IMR-90 (cell line): ENCODE data around the gene EIF4G3. TPM values are rescaled to one million over a fixed set of nuclear protein-coding genes. Genes with fewer than 3 reads are reported as not detected.
A peak's percentile ranks its signal among the peaks of the same experiment; 100 is the strongest.

Experiments used
- ATAC-seq: fragments of 200-7000 bp; cut with Tn5 transposase; 2 replicates; pipeline ENCODE4 v1.9.1; 2020; ENCODE audit warnings: low read depth, mild to moderate bottlenecking, moderate library complexity
- BruUV-seq: library from RNA; stranded (reverse); fragments of 400-500 nt; replicated peaks from 2 replicates; lab custom pipeline; 2021; lab: Mats Ljungman, UMichigan
- CTCF ChIA-PET: fragments of 300-600 bp; formaldehyde crosslinking; extraction: SDS; loops from one replicate; lab custom pipeline; 2021; ENCODE audit warnings: antibody characterized with exemption; lab: Yijun Ruan, JAX
- POLR2A ChIA-PET: fragments of 300-600 bp; sonication (Branson Sonifier 250); formaldehyde crosslinking; loops from one replicate; lab custom pipeline; 2022; ENCODE audit warnings: antibody characterized with exemption; ENCODE audit not compliant: unreplicated experiment; lab: Charles Lee
- DNase-seq: peaks from one replicate; pipeline ENCODE4 v3.0.0; 2013
- H2AFZ ChIP-seq: replicated peaks from 2 replicates; pipeline ENCODE3; 2013; ENCODE audit warnings: low read length, mild to moderate bottlenecking; ENCODE audit not compliant: poor library complexity
- H2AK5ac ChIP-seq: 2 replicates; pipeline ENCODE4 v1.6.1; 2013; ENCODE audit warnings: low read depth, low read length, inconsistent platforms
- H2AK9ac ChIP-seq: replicated peaks from 2 replicates; pipeline ENCODE3; 2013; ENCODE audit warnings: mild to moderate bottlenecking, low read depth, low read length, moderate library complexity; ENCODE audit not compliant: poor library complexity
- H2BK120ac ChIP-seq: 2 replicates; pipeline ENCODE4 v1.6.1; 2013; ENCODE audit warnings: low read depth, low read length, inconsistent platforms
- H2BK15ac ChIP-seq: 3 replicates; pipeline ENCODE4 v1.6.1; 2013; ENCODE audit warnings: low read depth, low read length, inconsistent platforms
- H2BK20ac ChIP-seq: 2 replicates; pipeline ENCODE4 v1.6.1; 2013; ENCODE audit warnings: low read depth, mild to moderate bottlenecking, inconsistent platforms, low read length, moderate library complexity
- H2BK5ac ChIP-seq: 2 replicates; pipeline ENCODE4 v1.6.1; 2013; ENCODE audit warnings: mild to moderate bottlenecking, low read depth, low read length, inconsistent platforms; ENCODE audit not compliant: poor library complexity, severe bottlenecking
- H3K14ac ChIP-seq: replicated peaks from 2 replicates; pipeline ENCODE4 v1.6.1; 2013; ENCODE audit warnings: low read depth, low read length, inconsistent platforms
- H3K18ac ChIP-seq: 2 replicates; pipeline ENCODE4 v1.6.1; 2013; ENCODE audit warnings: low read depth, low read length, control low read depth
- H3K23ac ChIP-seq: 2 replicates; pipeline ENCODE4 v1.6.1; 2013; ENCODE audit warnings: low read depth, low read length, inconsistent platforms
- H3K27ac ChIP-seq: 2 replicates; pipeline ENCODE4 v1.5.1; 2013; ENCODE audit warnings: mild to moderate bottlenecking, control low read depth, low read length; ENCODE audit not compliant: insufficient read depth
- H3K27me3 ChIP-seq: 2 replicates; pipeline ENCODE4 v1.6.1; 2013; ENCODE audit warnings: low read length; ENCODE audit not compliant: control insufficient read depth, insufficient read depth
- H3K36me3 ChIP-seq: 2 replicates; pipeline ENCODE4 v1.6.1; 2013; ENCODE audit warnings: low read length, mixed read lengths; ENCODE audit not compliant: control insufficient read depth, insufficient read depth
- H3K4ac ChIP-seq: 2 replicates; pipeline ENCODE4 v1.6.1; 2013; ENCODE audit warnings: low read depth, low read length, inconsistent platforms
- H3K4me1 ChIP-seq: 2 replicates; pipeline ENCODE4 v1.6.1; 2013; ENCODE audit warnings: low read length, mixed read lengths; ENCODE audit not compliant: control insufficient read depth, insufficient read depth
- H3K4me2 ChIP-seq: 2 replicates; pipeline ENCODE4 v1.6.1; 2013; ENCODE audit warnings: low read depth, mild to moderate bottlenecking, control low read depth, low read length, moderate library complexity
- H3K4me3 ChIP-seq: 2 replicates; pipeline ENCODE4 v1.5.1; 2013; ENCODE audit warnings: low read depth, mild to moderate bottlenecking, control low read depth, low read length, moderate library complexity; ENCODE audit not compliant: insufficient read depth
- H3K56ac ChIP-seq: 2 replicates; pipeline ENCODE4 v1.6.1; 2013; ENCODE audit warnings: low read length, inconsistent platforms; ENCODE audit not compliant: insufficient read depth; ENCODE audit errors: extremely low read depth
- H3K79me1 ChIP-seq, 2 experiments: 2 replicates each; pipeline ENCODE4 v1.6.1; 2013; ENCODE audit warnings: low read length in 2 of 2, inconsistent platforms in 1 of 2, low read depth in 1 of 2
- H3K9ac ChIP-seq: 2 replicates; pipeline ENCODE4 v1.6.1; 2013; ENCODE audit warnings: low read depth, low read length, control low read depth
- H3K9me1 ChIP-seq: 2 replicates; pipeline ENCODE4 v1.6.1; 2013; ENCODE audit warnings: low read length, inconsistent platforms; ENCODE audit not compliant: insufficient read depth
- H3K9me3 ChIP-seq: 2 replicates; pipeline ENCODE4 v1.6.1; 2013; ENCODE audit warnings: low read length; ENCODE audit not compliant: control insufficient read depth, insufficient read depth
- H4K20me1 ChIP-seq: 2 replicates; pipeline ENCODE4 v1.6.1; 2013; ENCODE audit warnings: low read length, inconsistent platforms; ENCODE audit not compliant: insufficient read depth
- H4K5ac ChIP-seq: 2 replicates; pipeline ENCODE4 v1.6.1; 2013; ENCODE audit warnings: mild to moderate bottlenecking, low read depth, low read length, control low read depth
- H4K8ac ChIP-seq, 2 experiments: 2 replicates each; pipeline ENCODE4 v1.6.1; 2013; ENCODE audit warnings: low read depth in 2 of 2, low read length in 2 of 2, control low read depth in 1 of 2, inconsistent platforms in 1 of 2
- H4K91ac ChIP-seq: 2 replicates; pipeline ENCODE4 v1.6.1; 2013; ENCODE audit warnings: low read depth, low read length, inconsistent platforms; ENCODE audit not compliant: insufficient read depth
- BHLHE40 ChIP-seq: fragments of 150-350 bp; IDR thresholded peaks from 2 replicates; pipeline ENCODE4 v1.6.1; 2016; ENCODE audit warnings: mild to moderate bottlenecking, low read depth, low read length
- CEBPB ChIP-seq: IDR thresholded peaks from 2 replicates; pipeline ENCODE4 v1.6.1; 2012; ENCODE audit warnings: low read depth, low read length, improper control_type of control experiment
- CHD1 ChIP-seq: IDR thresholded peaks from 2 replicates; pipeline ENCODE4 v1.6.1; 2012; ENCODE audit warnings: low read depth, low read length, improper control_type of control experiment
- CTCF ChIP-seq: conservative IDR thresholded peaks from 2 replicates; pipeline ENCODE4 v1.5.1; 2012; ENCODE audit warnings: mild to moderate bottlenecking, low read depth, low read length, improper control_type of control experiment
- ELK1 ChIP-seq: fragments of 150-350 bp; IDR thresholded peaks from 2 replicates; pipeline ENCODE4 v1.6.1; 2016; ENCODE audit warnings: low read depth, mild to moderate bottlenecking, low read length, moderate library complexity, borderline replicate concordance
- FOS ChIP-seq: fragments of 150-350 bp; IDR thresholded peaks from 2 replicates; pipeline ENCODE4 v1.6.1; 2016; ENCODE audit warnings: low read depth, low read length
- MAFK ChIP-seq: IDR thresholded peaks from 2 replicates; pipeline ENCODE4 v1.6.1; 2012; ENCODE audit warnings: low read depth, low read length, improper control_type of control experiment
- MAZ ChIP-seq: IDR thresholded peaks from 2 replicates; pipeline ENCODE4 v1.6.1; 2012; ENCODE audit warnings: low read depth, mild to moderate bottlenecking, low read length, improper control_type of control experiment, moderate library complexity, borderline replicate concordance
- MXI1 ChIP-seq: IDR thresholded peaks from 2 replicates; pipeline ENCODE4 v1.6.1; 2012; ENCODE audit warnings: low read depth, mild to moderate bottlenecking, low read length, moderate library complexity, borderline replicate concordance
- NFE2L2 ChIP-seq: fragments of 150-350 bp; IDR thresholded peaks from 2 replicates; pipeline ENCODE4 v1.6.1; 2016; ENCODE audit warnings: low read depth, mild to moderate bottlenecking, low read length
- POLR2A ChIP-seq: IDR thresholded peaks from 2 replicates; pipeline ENCODE4 v1.6.1; 2012; ENCODE audit warnings: mild to moderate bottlenecking, low read depth, low read length
- RAD21 ChIP-seq: IDR thresholded peaks from 2 replicates; pipeline ENCODE4 v1.6.1; 2012; ENCODE audit warnings: low read length, improper control_type of control experiment
- RCOR1 ChIP-seq: IDR thresholded peaks from 2 replicates; pipeline ENCODE4 v1.6.1; 2012; ENCODE audit warnings: mild to moderate bottlenecking, low read length, improper control_type of control experiment; ENCODE audit not compliant: insufficient replicate concordance
- RFX5 ChIP-seq: IDR thresholded peaks from 2 replicates; pipeline ENCODE4 v1.8.0; 2012; ENCODE audit warnings: low read depth, mild to moderate bottlenecking, low read length, moderate library complexity
- SMC3 ChIP-seq: fragments of 150-350 bp; IDR thresholded peaks from 2 replicates; pipeline ENCODE4 v1.6.1; 2016; ENCODE audit warnings: low read depth, mild to moderate bottlenecking, antibody characterized with exemption, low read length, moderate library complexity
- USF2 ChIP-seq: fragments of 150-350 bp; IDR thresholded peaks from 2 replicates; pipeline ENCODE4 v1.6.1; 2017; ENCODE audit warnings: mild to moderate bottlenecking, antibody characterized with exemption, low read length, low read depth
- WGBS, 2 experiments: methylation state at CpG; one replicate each; pipeline versions ENCODE4 v1.1.5 to v1.1.7; 2013; ENCODE audit warnings: missing lambda C conversion rate in 2 of 2; ENCODE audit not compliant: insufficient read length in 1 of 2; ENCODE audit errors: extremely low coverage in 2 of 2; 5-methylcytosine and 5-hydroxymethylcytosine counted together
- dilution Hi-C: fragments of 300-500 bp; cut with HindIII; formaldehyde crosslinking; loops from one replicate; pipeline ENCODE4 v1.14.3; 2018; ENCODE audit warnings: low sequenced_read_pairs; ENCODE audit not compliant: unreplicated experiment
- in situ Hi-C: fragments of 300-500 bp; cut with MboI; formaldehyde crosslinking; loops from 3 replicates; pipeline ENCODE4 v1.14.3; 2019; ENCODE audit warnings: low sequenced_read_pairs, inconsistent platforms, mixed read lengths
- intact Hi-C: fragments of 100-400 bp; cut with micrococcal nuclease; formaldehyde crosslinking; loops from 2 replicates; pipeline ENCODE4 v1.10.0; 2022
- polyA plus RNA-seq, 3 experiments: library from polyadenylated mRNA; depleted of rRNA; stranded (reverse); fragments of >200 nt; gene quantifications; 2 replicates each; pipeline ENCODE4 v1.2.3, GENCODE V29; 2012; ENCODE audit warnings: low replicate concordance in 1 of 3
- total RNA-seq: library from RNA; depleted of rRNA; stranded (reverse); fragments of >200 nt; gene quantifications from 2 replicates; pipeline ENCODE4 v1.2.3, GENCODE V29; 2012

Gene EIF4G3
- total and polyA plus RNA-seq, 2 of the 4 experiments (the other 2 are of a cell fraction): 25.8 to 49.2 TPM

GRCh38 chr1:21020151-21020550, 156.5 kb downstream of the EIF4G3 start:
- H4K20me1 ChIP-seq: peaks cover 31% of the 10 kb centered on the region
- H3K4me3 ChIP-seq: no peak overlapping the region
- peaks cover 4% of the 10 kb centered on the region for H3K9me1 ChIP-seq
- intact Hi-C loops: no loop called here
- no peak overlapping the region for H3K56ac ChIP-seq
- dilution Hi-C loops: no loop called here
- no peaks in the 10 kb centered on the region; the same call in 1 of the 2 replicates for H3K36me3 ChIP-seq
- ChIA-PET CTCF (interaction anchor here (0.6 kb wide), 1 partner anchor 40 kb away, joined by 4 read pairs; no protein-coding TSS in a partner anchor), POLR2A (no interaction called here)
- no peak overlapping the region for H3K4me2 ChIP-seq
- TF ChIP-seq MAZ (no peak), USF2 (no peak), SMC3 (no peak), RFX5 (no peak), MAFK (no peak), RCOR1 (no peak), NFE2L2 (no peak), MXI1 (no peak), POLR2A (no peak), BHLHE40 (no peak), ELK1 (no peak), CTCF (no peak), RAD21 (no peak), FOS (no peak), CEBPB (no peak), CHD1 (no peak)
- no peak overlapping the region for H3K14ac ChIP-seq
- no peak overlapping the region for H2BK15ac ChIP-seq
- peak overlapping the region; percentile 20; the same call in 1 of the 2 replicates for H3K4ac ChIP-seq
- peak overlapping the region; percentile 11; the same call in 1 of the 2 replicates for H2BK120ac ChIP-seq
- no peak overlapping the region for H3K9ac ChIP-seq
- no peak overlapping the region for H2AFZ ChIP-seq
- peak; percentile 21 for DNase-seq
- no TSS peak for BruUV-seq
- H4K8ac ChIP-seq: no peak overlapping the region
- H4K91ac ChIP-seq: no peak overlapping the region
- no peak overlapping the region for H2BK5ac ChIP-seq
- 0 out of 2 replicates have a peak overlapping the region, but pooled peaks have one; percentile 5 for H2BK20ac ChIP-seq
- H3K18ac ChIP-seq: peak overlapping the region; percentile 53; the same call in 1 of the 2 replicates
- in situ Hi-C loops: no loop called here
- H4K5ac ChIP-seq: no peak overlapping the region
- peaks cover 27 to 62% of the 10 kb centered on the region in 2 experiments for H3K79me1 ChIP-seq
- WGBS, 2 experiments: no CpG with 5 or more reads among the region's 3 CpGs
- ATAC-seq: no peak
- no peak overlapping the region; the same call in 1 of the 2 replicates for H2AK5ac ChIP-seq
- no peaks in the 10 kb centered on the region for H3K27me3 ChIP-seq
- no peak overlapping the region for H2AK9ac ChIP-seq
- H3K27ac ChIP-seq: no peak overlapping the region
- no peaks in the 10 kb centered on the region for H3K9me3 ChIP-seq
- peak overlapping the region; percentile 16; the same call in 1 of the 2 replicates for H3K23ac ChIP-seq
- H3K4me1 ChIP-seq: peaks cover 10% of the 10 kb centered on the region
